ENCODE results near the gene STEAP4. TPM values are rescaled to one million over a fixed set of nuclear protein-coding genes. Genes with fewer than 3 reads are reported as not detected.

Gene STEAP4
- total and polyA plus RNA-seq, 4 donors: 3.7 to 43.8 (median 12.8) TPM

- H3K4me3 ChIP-seq (ENCODE audit: low read depth in 1 of 3, low read length in 3 of 3): no peak overlapping the region
- TF ChIP-seq GABPA (IDR thresholded peaks at IDR 0.05 in 1 of 2, conservative IDR thresholded peaks at IDR 0.05 in 1 of 2): no peak
- TF ChIP-seq FOXA1 (IDR thresholded peaks at IDR 0.05): no peak
- TF ChIP-seq RXRA (IDR thresholded peaks at IDR 0.05): no peak
- no peak for TF ChIP-seq ATF3 (IDR thresholded peaks at IDR 0.05)
- no peak for TF ChIP-seq ZBTB33 (IDR thresholded peaks at IDR 0.05)
- no peak for TF ChIP-seq FOXA2 (IDR thresholded peaks at IDR 0.05)
- no peak for TF ChIP-seq TAF1 (conservative IDR thresholded peaks at IDR 0.05)
- TF ChIP-seq CTCF (IDR thresholded peaks at IDR 0.05; ENCODE audit: low read depth, low read length, missing input control): no peak
- no peak for TF ChIP-seq YY1 (IDR thresholded peaks at IDR 0.05)
- TF ChIP-seq EGR1 (IDR thresholded peaks at IDR 0.05; ENCODE audit: low read depth in 2 of 2): no peak
- no peak for TF ChIP-seq REST (IDR thresholded peaks at IDR 0.05)
- TF ChIP-seq RAD21 (IDR thresholded peaks at IDR 0.05): no peak
- no peak for TF ChIP-seq JUND (IDR thresholded peaks at IDR 0.05)
- no peak for TF ChIP-seq NR2F2 (IDR thresholded peaks at IDR 0.05)
- TF ChIP-seq HNF4G (IDR thresholded peaks at IDR 0.05): no peak
- WGBS: 97% methylated on average over 2 of the region's 2 CpGs
- DNase-seq (ENCODE audit: low spot score): no peak
- no peaks in the 10 kb centered on the region for H3K9me3 ChIP-seq (ENCODE audit: control insufficient read depth in 4 of 4, low read length in 3 of 4)
- no peak overlapping the region for H3K9ac ChIP-seq (ENCODE audit: low read depth in 1 of 2, low read length in 2 of 2)
- no peaks in the 10 kb centered on the region for H3K36me3 ChIP-seq (ENCODE audit: control insufficient read depth in 4 of 4, insufficient read depth in 3 of 4, low read depth in 1 of 4, low read length in 3 of 4)
- no peaks in the 10 kb centered on the region for H3K27me3 ChIP-seq (ENCODE audit: control insufficient read depth in 4 of 4, insufficient read depth in 4 of 4, low read length in 3 of 4)
- H3K4me1 ChIP-seq (ENCODE audit: control insufficient read depth in 4 of 4, insufficient read depth in 4 of 4, low read length in 3 of 4): no peaks in the 10 kb centered on the region
- H3K27ac ChIP-seq (ENCODE audit: low read depth in 1 of 2, low read length in 2 of 2): no peak overlapping the region
Measured at GRCh38 chr7:88350118-88350517, 43.4 kb upstream of the STEAP4 start.

- no peak for TF ChIP-seq MAX (IDR thresholded peaks at IDR 0.05)
- no peak for TF ChIP-seq ATF3 (IDR thresholded peaks at IDR 0.05)
- TF ChIP-seq CTCF (IDR thresholded peaks at IDR 0.05; ENCODE audit: low read depth, low read length, missing input control): no peak
- no peak for TF ChIP-seq NR2F2 (IDR thresholded peaks at IDR 0.05)
- TF ChIP-seq RXRA (IDR thresholded peaks at IDR 0.05): no peak
- TF ChIP-seq FOXA1 (IDR thresholded peaks at IDR 0.05): no peak
- no peak for TF ChIP-seq SP1 (IDR thresholded peaks at IDR 0.05)
- TF ChIP-seq TAF1 (conservative IDR thresholded peaks at IDR 0.05): no peak
- TF ChIP-seq ZBTB33 (IDR thresholded peaks at IDR 0.05): no peak
- TF ChIP-seq HNF4G (IDR thresholded peaks at IDR 0.05): no peak
- TF ChIP-seq EGR1 (IDR thresholded peaks at IDR 0.05; ENCODE audit: low read depth in 2 of 2): no peak
- H3K9ac ChIP-seq (ENCODE audit: low read depth in 1 of 2, low read length in 2 of 2): no peak overlapping the region
- H3K9me3 ChIP-seq (ENCODE audit: control insufficient read depth in 4 of 4, low read length in 3 of 4): no peaks in the 10 kb centered on the region
- WGBS: 92% methylated on average over 2 of the region's 2 CpGs
- H3K36me3 ChIP-seq (ENCODE audit: control insufficient read depth in 4 of 4, insufficient read depth in 3 of 4, low read depth in 1 of 4, low read length in 3 of 4): no peaks in the 10 kb centered on the region
- no peak overlapping the region for H3K4me3 ChIP-seq (ENCODE audit: low read depth in 1 of 3, low read length in 3 of 3)
- H3K4me1 ChIP-seq (ENCODE audit: control insufficient read depth in 4 of 4, insufficient read depth in 4 of 4, low read length in 3 of 4): no peaks in the 10 kb centered on the region
- no peak for DNase-seq (ENCODE audit: low spot score)
- no peak overlapping the region for H3K27ac ChIP-seq (ENCODE audit: low read depth in 1 of 2, low read length in 2 of 2)
- no peaks in the 10 kb centered on the region for H3K27me3 ChIP-seq (ENCODE audit: control insufficient read depth in 4 of 4, insufficient read depth in 4 of 4, low read length in 3 of 4)
Measured at GRCh38 chr7:88347517-88347916, 40.8 kb upstream of the STEAP4 start.

Measured in liver (tissue), 9 donors.